Ectodermal cell (in vitro differentiated cells): ENCODE measurements around the gene SLC26A4.

Experiments
- H3K27ac ChIP-seq: 2 replicates; pipeline ENCODE4 v1.7.0; 2013; ENCODE audit warnings: mild to moderate bottlenecking, low read depth, low read length; ENCODE audit not compliant: insufficient read depth, poor library complexity, severe bottlenecking
- H3K27me3 ChIP-seq: 2 replicates; pipeline ENCODE4 v1.7.0; 2013; ENCODE audit warnings: mild to moderate bottlenecking, low read length; ENCODE audit not compliant: insufficient read depth, control insufficient read depth, poor library complexity, severe bottlenecking
- H3K36me3 ChIP-seq: one replicate; pipeline ENCODE4 v1.7.0; 2013; ENCODE audit warnings: low read length; ENCODE audit not compliant: control insufficient read depth, insufficient read depth
- H3K4me1 ChIP-seq: one replicate; pipeline ENCODE4 v1.7.0; 2013; ENCODE audit warnings: low read length; ENCODE audit not compliant: control insufficient read depth, insufficient read depth
- H3K4me3 ChIP-seq: 2 replicates; pipeline ENCODE4 v1.7.0; 2013; ENCODE audit warnings: low read depth, low read length, control low read depth; ENCODE audit not compliant: insufficient read depth
- H3K9me3 ChIP-seq: 2 replicates; pipeline ENCODE4 v1.7.0; 2013; ENCODE audit warnings: mild to moderate bottlenecking, low read length, moderate library complexity; ENCODE audit not compliant: control insufficient read depth
- WGBS, 2 experiments: methylation state at CpG; one replicate each; pipeline ENCODE4 v1.1.7; 2013; ENCODE audit warnings: missing lambda C conversion rate in 2 of 2; 5-methylcytosine and 5-hydroxymethylcytosine counted together

Gene SLC26A4

DNA sequence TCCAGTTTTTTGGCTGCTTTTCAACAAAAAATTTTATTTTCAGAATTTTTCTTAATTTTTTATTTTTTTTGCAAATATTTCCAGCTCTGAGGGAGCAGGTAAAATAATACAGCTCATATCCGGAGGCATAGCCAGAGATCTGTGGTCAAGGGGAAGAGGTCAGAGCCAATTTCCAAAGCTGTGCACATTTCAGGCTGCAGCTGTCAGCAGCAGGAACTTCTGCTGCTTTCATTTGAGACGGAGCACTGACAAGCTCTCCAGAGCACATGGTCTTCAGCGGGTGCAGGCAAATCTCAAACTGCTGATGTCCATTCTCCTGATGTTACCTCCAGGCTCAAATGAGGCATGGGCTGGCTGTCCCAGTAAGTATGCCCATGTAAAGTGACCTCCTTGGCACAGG is 31.1 kb downstream of the SLC26A4 start:
- Histone ChIP-seq H3K4me1 (no peaks in the 10 kb centered on the region), H3K36me3 (no peaks in the 10 kb centered on the region), H3K27ac (no peak overlapping the region), H3K4me3 (no peak overlapping the region), H3K27me3 (no peaks in the 10 kb centered on the region), H3K9me3 (no peaks in the 10 kb centered on the region)
- 93% methylated on average over 3 of the region's 3 CpGs for WGBS, 2 experiments

- no peaks in the 10 kb centered on the region for H3K4me1 ChIP-seq
- no peak overlapping the region for H3K27ac ChIP-seq
- WGBS, 2 experiments = 82% methylated on average over 1 of the region's 1 CpG; no CpG with 5 or more reads in 1 of the 2 experiments
- H3K27me3 ChIP-seq = no peaks in the 10 kb centered on the region
- no peak overlapping the region for H3K4me3 ChIP-seq
- no peaks in the 10 kb centered on the region for H3K9me3 ChIP-seq
- no peaks in the 10 kb centered on the region for H3K36me3 ChIP-seq
Measured at GRCh38 chr7:107692501-107692900, 31.9 kb downstream of the SLC26A4 start.

DNA sequence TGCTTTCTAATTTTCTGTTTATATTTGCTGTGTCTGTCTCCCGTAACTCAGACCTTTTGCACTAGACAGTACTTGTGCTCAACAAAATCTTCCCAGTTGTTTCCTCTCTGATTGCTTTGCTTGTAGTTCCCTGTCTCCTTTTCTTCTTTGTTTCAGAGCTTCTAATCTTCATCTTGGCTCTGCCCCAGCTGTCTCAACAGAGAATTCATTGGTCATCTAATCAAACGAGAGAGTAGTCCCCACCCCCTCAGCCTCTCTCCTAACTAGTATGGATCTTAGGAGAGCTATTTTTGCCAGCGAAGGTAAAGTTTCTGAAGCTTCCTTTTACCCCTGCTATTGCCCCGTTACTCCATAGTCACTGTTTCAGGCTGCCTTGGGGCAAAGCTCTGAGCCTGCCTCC is 32.8 kb downstream of the SLC26A4 start:
- Histone ChIP-seq H3K4me3 (no peak overlapping the region), H3K4me1 (no peaks in the 10 kb centered on the region), H3K36me3 (no peaks in the 10 kb centered on the region), H3K27ac (no peak overlapping the region), H3K27me3 (no peaks in the 10 kb centered on the region), H3K9me3 (no peaks in the 10 kb centered on the region)
- 72 to 78% methylated on average over 4 of the region's 4 CpGs for WGBS, 2 experiments

DNA sequence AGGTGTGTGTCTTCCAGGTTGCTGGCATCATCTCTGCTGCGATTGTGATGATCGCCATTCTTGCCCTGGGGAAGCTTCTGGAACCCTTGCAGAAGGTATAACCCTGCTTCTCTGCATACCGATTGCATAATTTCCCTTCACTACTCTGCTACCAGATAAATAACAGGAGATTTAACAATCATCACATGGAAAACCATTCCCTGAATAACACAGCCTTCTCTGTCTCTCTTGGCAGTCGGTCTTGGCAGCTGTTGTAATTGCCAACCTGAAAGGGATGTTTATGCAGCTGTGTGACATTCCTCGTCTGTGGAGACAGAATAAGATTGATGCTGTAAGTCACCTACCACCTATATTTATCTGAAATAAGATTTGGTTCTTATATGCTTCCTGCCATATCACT is 33.8 kb downstream of the SLC26A4 start:
- Histone ChIP-seq H3K4me3 (no peak overlapping the region), H3K4me1 (no peaks in the 10 kb centered on the region), H3K27ac (no peak overlapping the region), H3K9me3 (no peaks in the 10 kb centered on the region), H3K27me3 (no peaks in the 10 kb centered on the region), H3K36me3 (no peaks in the 10 kb centered on the region)
- WGBS, 2 experiments = 89% methylated on average over 4 to 5 of the region's 5 CpGs

GRCh38 chr7:107696330-107696946 is 35.8 kb downstream of the SLC26A4 start:
- Histone ChIP-seq H3K27ac (no peak overlapping the region), H3K36me3 (no peaks in the 10 kb centered on the region), H3K27me3 (no peaks in the 10 kb centered on the region), H3K4me1 (no peaks in the 10 kb centered on the region), H3K9me3 (no peaks in the 10 kb centered on the region), H3K4me3 (no peak overlapping the region)
- 94 to 96% methylated on average over 2 of the region's 4 CpGs for WGBS, 2 experiments

- H3K36me3 ChIP-seq = no peaks in the 10 kb centered on the region
- H3K9me3 ChIP-seq = no peaks in the 10 kb centered on the region
- H3K4me3 ChIP-seq = no peak overlapping the region
- no peaks in the 10 kb centered on the region for H3K27me3 ChIP-seq
- WGBS, 2 experiments = 93% methylated on average over 6 to 7 of the region's 7 CpGs
- H3K4me1 ChIP-seq = no peaks in the 10 kb centered on the region
- no peak overlapping the region for H3K27ac ChIP-seq
Measured at GRCh38 chr7:107697321-107698049, 36.9 kb downstream of the SLC26A4 start.

DNA sequence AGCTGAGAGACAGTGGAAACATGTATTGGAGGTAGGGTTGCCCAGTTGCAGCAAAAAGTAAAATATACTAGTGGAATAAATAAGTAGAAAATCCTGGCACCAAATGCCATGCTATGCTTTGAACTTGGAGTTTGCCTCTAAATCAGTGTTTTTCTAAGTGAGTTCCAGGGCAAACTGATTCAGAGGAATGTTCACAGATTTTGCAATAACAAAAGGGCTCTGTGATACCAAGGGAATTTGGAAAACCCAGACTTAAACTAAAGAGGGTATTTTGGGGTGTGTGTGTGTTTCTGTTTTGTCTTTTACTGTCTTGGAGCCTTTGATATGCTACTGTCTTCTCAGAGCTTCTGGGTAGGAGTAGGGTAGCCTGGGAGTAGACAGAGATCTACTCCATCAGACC is 39.9 kb downstream of the SLC26A4 start:
- Histone ChIP-seq H3K9me3 (no peaks in the 10 kb centered on the region), H3K4me3 (no peak overlapping the region), H3K4me1 (no peaks in the 10 kb centered on the region), H3K27ac (no peak overlapping the region), H3K36me3 (no peaks in the 10 kb centered on the region), H3K27me3 (no peaks in the 10 kb centered on the region)

- H3K4me3 ChIP-seq = no peak overlapping the region
- H3K27ac ChIP-seq = no peak overlapping the region
- H3K9me3 ChIP-seq = no peaks in the 10 kb centered on the region
- 96 to 100% methylated on average over 3 of the region's 3 CpGs for whole genome bisulfite sequencing, 2 experiments
- no peaks in the 10 kb centered on the region for H3K36me3 ChIP-seq
- no peaks in the 10 kb centered on the region for H3K27me3 ChIP-seq
- H3K4me1 ChIP-seq = no peaks in the 10 kb centered on the region
Measured at GRCh38 chr7:107701191-107701590, 40.6 kb downstream of the SLC26A4 start.

- Histone ChIP-seq H3K36me3 (no peaks in the 10 kb centered on the region), H3K27me3 (no peaks in the 10 kb centered on the region), H3K9me3 (no peaks in the 10 kb centered on the region), H3K4me3 (no peak overlapping the region), H3K27ac (no peak overlapping the region), H3K4me1 (no peaks in the 10 kb centered on the region)
Measured at GRCh38 chr7:107703219-107703618, 42.6 kb downstream of the SLC26A4 start.

GRCh38 chr7:107703872-107704271 is 43.2 kb downstream of the SLC26A4 start:
- no peaks in the 10 kb centered on the region for H3K36me3 ChIP-seq
- H3K27ac ChIP-seq = no peak overlapping the region
- WGBS, 2 experiments = 99 to 100% methylated on average over 3 of the region's 3 CpGs
- H3K27me3 ChIP-seq = no peaks in the 10 kb centered on the region
- no peak overlapping the region for H3K4me3 ChIP-seq
- no peaks in the 10 kb centered on the region for H3K9me3 ChIP-seq
- H3K4me1 ChIP-seq = no peaks in the 10 kb centered on the region
